Activated CD4-positive, alpha-beta T cell treated with anti-CD3 and anti-CD28 coated beads for 1 hour (primary cell): Measurements from ENCODE around the gene HS6ST3.
"Not testable (repeated sequence)": the region's sequence is repeated elsewhere in the genome, so short reads cannot be mapped to it uniquely, and the experiment has no call there.

Experiments
- DNase-seq: peaks from one replicate; pipeline ENCODE4 v3.0.0-alpha.2; 2020

The HS6ST3 gene

GRCh38 chr13:96089749-96090239, at the start of gene HS6ST3:
Gene HS6ST3, plus strand, starts transcription at chr13:96090107.
- no peak for DNase-seq

- DNase-seq, result no peak
Observed at GRCh38 chr13:96041326-96042110, 48.4 kb upstream of the HS6ST3 start.

GRCh38 chr13:96044238-96044637, 45.7 kb upstream of the HS6ST3 start:
- no peak for DNase-seq

- not testable (repeated sequence) for DNase-seq
Observed at GRCh38 chr13:96046449-96047126, 43.3 kb upstream of the HS6ST3 start.

GRCh38 chr13:96050955-96051354, 39.0 kb upstream of the HS6ST3 start:
- not testable (repeated sequence) for DNase-seq

- DNase-seq, result not testable (repeated sequence)
Observed at GRCh38 chr13:96051491-96051890, 38.4 kb upstream of the HS6ST3 start.

GRCh38 chr13:96051946-96052345, 38.0 kb upstream of the HS6ST3 start:
- not testable (repeated sequence) for DNase-seq

GRCh38 chr13:96052656-96053002, 37.3 kb upstream of the HS6ST3 start:
- DNase-seq, result no peak

GRCh38 chr13:96053003-96053703, 36.8 kb upstream of the HS6ST3 start, which contains the start of gene UGGT2:
Gene UGGT2, minus strand, starts transcription at chr13:96053401. Its CDS starts 89 bp downstream, at chr13:96053312.
- no peak for DNase-seq

- DNase-seq, result no peak
Observed at GRCh38 chr13:96065849-96066248, 24.1 kb upstream of the HS6ST3 start.

- no peak for DNase-seq
Observed at GRCh38 chr13:96068729-96069128, 21.2 kb upstream of the HS6ST3 start.

GRCh38 chr13:96071504-96071903, 18.4 kb upstream of the HS6ST3 start:
- DNase-seq, result no peak

GRCh38 chr13:96072392-96072791, 17.5 kb upstream of the HS6ST3 start:
- no peak for DNase-seq

GRCh38 chr13:96075953-96076543, 13.9 kb upstream of the HS6ST3 start:
- no peak for DNase-seq

- no peak for DNase-seq
Observed at GRCh38 chr13:96080676-96081075, 9.2 kb upstream of the HS6ST3 start.

GRCh38 chr13:96081888-96082287, 8.0 kb upstream of the HS6ST3 start:
- DNase-seq, result no peak

GRCh38 chr13:96082640-96083039, 7.3 kb upstream of the HS6ST3 start:
- no peak for DNase-seq

- no peak for DNase-seq
Observed at GRCh38 chr13:96086736-96087135, 3.2 kb upstream of the HS6ST3 start.

- DNase-seq, result no peak
Observed at GRCh38 chr13:96089139-96089538, 768 bp upstream of the HS6ST3 start.

GRCh38 chr13:96090240-96091101, 564 bp downstream of the HS6ST3 start:
- DNase-seq, result no peak

- DNase-seq, result no peak
Observed at GRCh38 chr13:96091164-96092117, 1.5 kb downstream of the HS6ST3 start.
